Mesothelial cell of epicardium (in vitro differentiated cells): ENCODE results near the gene MACROD2. TPM values are rescaled to one million over a fixed set of nuclear protein-coding genes. Genes with fewer than 3 reads are reported as not detected.
"Not testable (repeated sequence)": the region's sequence is repeated elsewhere in the genome, so short reads cannot be mapped to it uniquely, and the experiment has no call there.

Experiments used
- DNase-seq, 2 experiments: peaks; one replicate each; pipeline ENCODE4 v3.0.0; 2021; ENCODE audit warnings: low spot score in 2 of 2; ENCODE audit not compliant: unreplicated experiment in 2 of 2
- H3K27ac Mint-ChIP-seq: 2 replicates; pipeline ENCODE4 v1.8.0; 2021; ENCODE audit warnings: mixed read lengths
- H3K27me3 Mint-ChIP-seq: 2 replicates; pipeline ENCODE4 v1.8.0; 2021; ENCODE audit warnings: low read depth, mixed read lengths
- H3K36me3 Mint-ChIP-seq: 2 replicates; pipeline ENCODE4 v1.8.0; 2021; ENCODE audit warnings: mixed read lengths
- H3K4me1 Mint-ChIP-seq: 2 replicates; pipeline ENCODE4 v1.8.0; 2021; ENCODE audit warnings: mixed read lengths
- H3K4me3 Mint-ChIP-seq: 2 replicates; pipeline ENCODE4 v1.8.0; 2021; ENCODE audit warnings: mild to moderate bottlenecking, moderate library complexity, mixed read lengths
- H3K9me3 Mint-ChIP-seq: 2 replicates; pipeline ENCODE4 v1.8.0; 2021; ENCODE audit warnings: mixed read lengths
- total RNA-seq: library from RNA; stranded (reverse); gene quantifications from 3 replicates; pipeline ENCODE4 v1.2.1, GENCODE V29; 2021
- TF ChIP-seq, protein P1 (sequence below): fragments of 200-600 bp; sonication (generic); IDR thresholded peaks from one replicate; pipeline ENCODE4 v1.5.0; 2021; ENCODE audit warnings: antibody characterized with exemption; ENCODE audit not compliant: unreplicated experiment

Gene MACROD2
- total RNA-seq, 1 donor from 2014 or later: 10.0 TPM

DNA sequence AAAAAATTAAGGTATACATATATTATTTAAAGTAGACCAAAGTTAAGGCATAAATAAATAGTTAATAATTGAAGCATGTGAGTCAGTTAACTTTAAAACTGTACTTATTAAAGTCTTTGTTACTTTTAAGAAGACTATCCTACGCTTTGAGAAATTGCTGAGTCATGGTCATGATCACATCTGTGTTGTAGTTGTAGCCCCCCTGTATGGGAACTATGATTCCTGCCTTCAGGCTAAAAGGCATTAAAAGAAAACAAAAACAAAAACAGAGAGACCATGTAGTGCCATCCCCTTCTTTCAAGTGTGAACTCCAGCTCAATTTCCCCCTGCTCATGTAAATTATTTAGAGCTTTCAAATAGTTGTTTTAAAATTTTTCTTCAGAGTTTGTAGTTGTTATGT, 218.7 kb downstream of the MACROD2 start:
- Mint-ChIP-seq H3K27me3 (no peaks in the 10 kb centered on the region), H3K9me3 (peaks cover 40% of the 10 kb centered on the region), H3K27ac (no peak overlapping the region), H3K4me3 (no peak overlapping the region), H3K4me1 (no peaks in the 10 kb centered on the region), H3K36me3 (peaks cover 8% of the 10 kb centered on the region)
- no peak for DNase-seq
- TF ChIP-seq, protein P1, sequence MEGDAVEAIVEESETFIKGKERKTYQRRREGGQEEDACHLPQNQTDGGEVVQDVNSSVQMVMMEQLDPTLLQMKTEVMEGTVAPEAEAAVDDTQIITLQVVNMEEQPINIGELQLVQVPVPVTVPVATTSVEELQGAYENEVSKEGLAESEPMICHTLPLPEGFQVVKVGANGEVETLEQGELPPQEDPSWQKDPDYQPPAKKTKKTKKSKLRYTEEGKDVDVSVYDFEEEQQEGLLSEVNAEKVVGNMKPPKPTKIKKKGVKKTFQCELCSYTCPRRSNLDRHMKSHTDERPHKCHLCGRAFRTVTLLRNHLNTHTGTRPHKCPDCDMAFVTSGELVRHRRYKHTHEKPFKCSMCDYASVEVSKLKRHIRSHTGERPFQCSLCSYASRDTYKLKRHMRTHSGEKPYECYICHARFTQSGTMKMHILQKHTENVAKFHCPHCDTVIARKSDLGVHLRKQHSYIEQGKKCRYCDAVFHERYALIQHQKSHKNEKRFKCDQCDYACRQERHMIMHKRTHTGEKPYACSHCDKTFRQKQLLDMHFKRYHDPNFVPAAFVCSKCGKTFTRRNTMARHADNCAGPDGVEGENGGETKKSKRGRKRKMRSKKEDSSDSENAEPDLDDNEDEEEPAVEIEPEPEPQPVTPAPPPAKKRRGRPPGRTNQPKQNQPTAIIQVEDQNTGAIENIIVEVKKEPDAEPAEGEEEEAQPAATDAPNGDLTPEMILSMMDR: no peak

GRCh38 chr20:14215880-14216279, 220.6 kb downstream of the MACROD2 start:
- H3K27me3 Mint-ChIP-seq, H3K27ac Mint-ChIP-seq: not testable (repeated sequence)
- H3K36me3 Mint-ChIP-seq: peaks cover 11% of the 10 kb centered on the region

GRCh38 chr20:14219801-14220461, 224.6 kb downstream of the MACROD2 start:
- Mint-ChIP-seq H3K27me3 (no peaks in the 10 kb centered on the region), H3K4me3 (no peak overlapping the region), H3K27ac (no peak overlapping the region), H3K9me3 (peaks cover 42% of the 10 kb centered on the region), H3K36me3 (peaks cover 11% of the 10 kb centered on the region), H3K4me1 (peaks cover 14% of the 10 kb centered on the region)
- DNase-seq: no peak
- TF ChIP-seq, protein P1: no peak

More at GRCh38 chr20:14215880-14216279, 220.6 kb downstream of the MACROD2 start:
- H3K4me1 Mint-ChIP-seq, DNase-seq, H3K4me3 Mint-ChIP-seq: not testable (repeated sequence)
- peaks cover 45% of the 10 kb centered on the region for H3K9me3 Mint-ChIP-seq

- Mint-ChIP-seq H3K27ac (no peak overlapping the region), H3K27me3 (no peaks in the 10 kb centered on the region), H3K36me3 (peaks cover 6% of the 10 kb centered on the region), H3K9me3 (peaks cover 35% of the 10 kb centered on the region), H3K4me1 (peaks cover 14% of the 10 kb centered on the region), H3K4me3 (no peak overlapping the region)
- DNase-seq: no peak
- TF ChIP-seq, protein P1: no peak
These were observed 225.7 kb downstream of the MACROD2 start for GRCh38 chr20:14220986-14221385.

DNA sequence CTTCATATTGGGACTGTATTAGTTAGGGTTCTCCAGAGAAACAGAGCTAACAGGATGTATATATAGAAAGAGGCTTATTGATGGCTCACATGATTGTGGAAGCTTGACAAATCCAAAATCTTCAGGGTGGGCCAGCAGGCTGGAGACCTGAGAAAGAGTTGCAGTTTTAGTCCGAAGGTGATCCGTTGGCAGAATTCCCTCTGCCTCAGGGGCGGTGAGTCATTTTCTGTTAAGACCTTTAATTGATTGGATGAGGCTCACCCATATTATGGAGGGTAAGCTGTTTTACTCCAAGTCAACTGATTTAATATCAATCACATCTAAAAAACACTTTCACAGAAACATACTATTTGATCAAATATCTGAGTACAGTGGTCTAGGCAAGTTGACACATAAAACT, 228.5 kb downstream of the MACROD2 start:
- Mint-ChIP-seq H3K36me3 (peaks cover 4% of the 10 kb centered on the region), H3K27ac (no peak overlapping the region)

DNA sequence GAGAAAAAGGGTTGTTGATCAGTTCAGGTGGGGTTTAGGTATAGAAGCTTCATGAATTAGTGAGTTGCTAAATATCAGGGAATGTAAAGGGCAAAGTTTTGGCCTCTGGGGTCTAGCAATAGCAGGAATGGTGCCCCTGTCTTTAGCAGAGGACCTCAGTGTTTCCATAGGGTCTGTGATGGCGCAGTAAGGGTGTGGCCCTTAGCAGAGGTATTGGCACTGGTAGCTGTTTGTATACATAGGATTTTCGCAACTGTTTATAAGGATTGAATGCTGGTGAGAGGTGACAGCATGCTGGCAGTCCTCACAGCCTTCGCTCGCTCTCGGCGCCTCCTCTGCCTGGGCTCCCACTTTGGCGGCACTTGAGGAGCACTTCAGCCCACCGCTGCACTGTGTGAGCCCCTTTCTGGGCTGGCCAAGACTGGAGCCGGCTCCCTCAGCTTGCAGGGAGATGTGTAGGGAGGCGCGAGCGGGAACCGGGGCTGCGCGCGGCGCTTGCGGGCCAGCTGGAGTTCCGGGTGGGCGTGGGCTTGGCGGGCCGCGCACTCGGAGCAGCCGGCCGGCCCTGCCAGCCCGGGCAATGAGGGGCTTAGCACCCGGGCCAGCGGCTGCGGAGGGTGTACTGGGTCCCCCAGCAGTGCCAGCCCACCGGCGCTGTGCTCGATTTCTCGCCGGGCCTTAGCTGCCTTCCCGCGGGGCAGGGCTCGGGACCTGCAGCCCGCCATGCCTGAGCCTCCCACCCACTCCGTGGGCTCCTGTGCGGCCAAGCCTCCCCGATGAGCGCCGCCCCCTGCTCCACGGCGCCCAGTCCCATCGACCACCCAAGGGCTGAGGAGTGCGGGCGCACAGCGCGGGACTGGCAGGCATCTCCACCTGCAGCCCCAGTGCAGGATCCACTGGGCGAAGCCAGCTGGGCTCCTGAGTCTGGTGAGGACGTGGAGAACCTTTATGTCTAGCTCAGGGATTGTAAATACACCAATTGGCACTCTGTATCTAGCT, 231.0 kb downstream of the MACROD2 start:
- H3K4me1 Mint-ChIP-seq, H3K27ac Mint-ChIP-seq, H3K4me3 Mint-ChIP-seq, H3K9me3 Mint-ChIP-seq, H3K27me3 Mint-ChIP-seq, DNase-seq, H3K36me3 Mint-ChIP-seq: not testable (repeated sequence)

More for the DNA sequence above, 228.5 kb downstream of the MACROD2 start:
- no peak for DNase-seq
- Mint-ChIP-seq H3K9me3 (peaks cover 8% of the 10 kb centered on the region), H3K27me3 (no peaks in the 10 kb centered on the region), H3K4me1 (peaks cover 14% of the 10 kb centered on the region), H3K4me3 (no peak overlapping the region)
- TF ChIP-seq, protein P1: no peak
